ENCODE results near the gene MRC2.
"Not testable (repeated sequence)": the region's sequence is repeated elsewhere in the genome, so short reads cannot be mapped to it uniquely, and the experiment has no call there.

MRC2 gene

GRCh38 chr17:62611292-62611691 lies 16.2 kb upstream of the MRC2 start:
- no peaks in the 10 kb centered on the region for H3K79me2 ChIP-seq (ENCODE audit: insufficient read depth, low read length)
- H3F3A ChIP-seq (ENCODE audit: insufficient read depth): 0 out of 2 replicates have a peak, but pooled peaks cover 2% of the 10 kb centered on the region
- no peaks in the 10 kb centered on the region for H3K9me3 ChIP-seq (ENCODE audit: insufficient read depth, low read length)
- H3K4me3 ChIP-seq (ENCODE audit: insufficient read depth, low read length, poor library complexity, severe bottlenecking): no peak overlapping the region
- TF ChIP-seq EZH2phosphoT487 (conservative IDR thresholded peaks at IDR 0.05; ENCODE audit: low read length) (no peak), CTCF (IDR thresholded peaks at IDR 0.05; ENCODE audit: insufficient read depth, low read length, poor library complexity, severe bottlenecking) (no peak)
- H3K27ac ChIP-seq (ENCODE audit: low read depth, low read length): no peak overlapping the region
- no peaks in the 10 kb centered on the region for H3K9me2 ChIP-seq (replicated peaks; ENCODE audit: insufficient read depth, low read length)
- no peak overlapping the region for H3K9ac ChIP-seq (ENCODE audit: low read length)
- no peaks in the 10 kb centered on the region for H3K27me3 ChIP-seq (ENCODE audit: low read length)
- no peak overlapping the region for H2AFZ ChIP-seq (ENCODE audit: low read depth, low read length, severe bottlenecking)
- H3K36me3 ChIP-seq (ENCODE audit: low read length): peaks cover 11% of the 10 kb centered on the region; the same call in 1 of the 2 replicates
- no peaks in the 10 kb centered on the region for H4K20me1 ChIP-seq (ENCODE audit: low read depth, low read length)
- H3K4me2 ChIP-seq (ENCODE audit: low read depth, low read length, poor library complexity, severe bottlenecking): no peak overlapping the region

GRCh38 chr17:62611728-62612127 lies 15.7 kb upstream of the MRC2 start:
- Histone ChIP-seq H3K27me3 (ENCODE audit: low read length) (no peaks in the 10 kb centered on the region), H3K79me2 (ENCODE audit: insufficient read depth, low read length) (no peaks in the 10 kb centered on the region), H4K20me1 (ENCODE audit: low read depth, low read length) (no peaks in the 10 kb centered on the region), H3K9me2 (replicated peaks; ENCODE audit: insufficient read depth, low read length) (no peaks in the 10 kb centered on the region), H3K36me3 (ENCODE audit: low read length) (peaks cover 10% of the 10 kb centered on the region; the same call in 1 of the 2 replicates), H3K9me3 (ENCODE audit: insufficient read depth, low read length) (no peaks in the 10 kb centered on the region), H3K27ac (ENCODE audit: low read depth, low read length) (no peak overlapping the region), H3K4me3 (ENCODE audit: insufficient read depth, low read length, poor library complexity, severe bottlenecking) (no peak overlapping the region), H3F3A (ENCODE audit: insufficient read depth) (0 out of 2 replicates have a peak, but pooled peaks cover 1% of the 10 kb centered on the region), H2AFZ (ENCODE audit: low read depth, low read length, severe bottlenecking) (no peak overlapping the region), H3K4me2 (ENCODE audit: low read depth, low read length, poor library complexity, severe bottlenecking) (no peak overlapping the region), H3K9ac (ENCODE audit: low read length) (no peak overlapping the region)
- no peak for TF ChIP-seq EZH2phosphoT487 (conservative IDR thresholded peaks at IDR 0.05; ENCODE audit: low read length)
- TF ChIP-seq CTCF (IDR thresholded peaks at IDR 0.05; ENCODE audit: insufficient read depth, low read length, poor library complexity, severe bottlenecking): no peak

GRCh38 chr17:62612289-62612688 lies 15.2 kb upstream of the MRC2 start:
- peaks cover 10% of the 10 kb centered on the region; the same call in 1 of the 2 replicates for H3K36me3 ChIP-seq (ENCODE audit: low read length)
- H3K9me3 ChIP-seq (ENCODE audit: insufficient read depth, low read length); H3F3A ChIP-seq (ENCODE audit: insufficient read depth); H3K4me2 ChIP-seq (ENCODE audit: low read depth, low read length, poor library complexity, severe bottlenecking); H4K20me1 ChIP-seq (ENCODE audit: low read depth, low read length); H3K4me3 ChIP-seq (ENCODE audit: insufficient read depth, low read length, poor library complexity, severe bottlenecking); H2AFZ ChIP-seq (ENCODE audit: low read depth, low read length, severe bottlenecking); H3K9ac ChIP-seq (ENCODE audit: low read length); H3K27me3 ChIP-seq (ENCODE audit: low read length); H3K9me2 ChIP-seq (replicated peaks; ENCODE audit: insufficient read depth, low read length); H3K79me2 ChIP-seq (ENCODE audit: insufficient read depth, low read length); H3K27ac ChIP-seq (ENCODE audit: low read depth, low read length): not testable (repeated sequence)

GRCh38 chr17:62613095-62613494 lies 14.4 kb upstream of the MRC2 start:
- H3K9ac ChIP-seq (ENCODE audit: low read length); H3F3A ChIP-seq (ENCODE audit: insufficient read depth); H3K79me2 ChIP-seq (ENCODE audit: insufficient read depth, low read length); H3K27ac ChIP-seq (ENCODE audit: low read depth, low read length); H2AFZ ChIP-seq (ENCODE audit: low read depth, low read length, severe bottlenecking); H3K4me3 ChIP-seq (ENCODE audit: insufficient read depth, low read length, poor library complexity, severe bottlenecking); H3K27me3 ChIP-seq (ENCODE audit: low read length); H3K9me3 ChIP-seq (ENCODE audit: insufficient read depth, low read length); H4K20me1 ChIP-seq (ENCODE audit: low read depth, low read length); H3K4me2 ChIP-seq (ENCODE audit: low read depth, low read length, poor library complexity, severe bottlenecking); H3K9me2 ChIP-seq (replicated peaks; ENCODE audit: insufficient read depth, low read length): not testable (repeated sequence)
- H3K36me3 ChIP-seq (ENCODE audit: low read length): peaks cover 10% of the 10 kb centered on the region; the same call in 1 of the 2 replicates
